GM12864 (cell line): ENCODE results near the gene BTBD2.

Source experiments
- DNase-seq: peaks from one replicate; pipeline ENCODE4 v3.0.0-alpha.2; 2011; ENCODE audit warnings: low read depth
- H3K4me3 ChIP-seq: 2 replicates; pipeline ENCODE4 v1.5.1; 2011; ENCODE audit warnings: mild to moderate bottlenecking, low read depth, low read length, control low read depth
- CTCF ChIP-seq: IDR thresholded peaks from 2 replicates; pipeline ENCODE4 v1.5.1; 2011; ENCODE audit warnings: low read depth, mild to moderate bottlenecking, moderate library complexity, low read length, control low read depth, inconsistent platforms; ENCODE audit errors: missing control alignments

Gene BTBD2

GRCh38 chr19:2015608-2015950, at the start of gene BTBD2:
Gene BTBD2 (minus strand): TSS chr19:2015714. CDS start chr19:2015703, 11 bp downstream.
- DNase-seq: peak; percentile 59
- TF ChIP-seq CTCF: no peak
- H3K4me3 ChIP-seq: peak within 1 kb of the TSS; percentile 74

- no peak overlapping the region for H3K4me3 ChIP-seq
- DNase-seq: no peak
- no peak for TF ChIP-seq CTCF
These were observed 49.4 kb upstream of the BTBD2 start for GRCh38 chr19:2064788-2065524.

- DNase-seq: no peak
- no peak overlapping the region for H3K4me3 ChIP-seq
- no peak for TF ChIP-seq CTCF
These were observed 48.9 kb upstream of the BTBD2 start for GRCh38 chr19:2064395-2064787.

GRCh38 chr19:2063824-2064223, 48.3 kb upstream of the BTBD2 start:
- no peak overlapping the region for H3K4me3 ChIP-seq
- no peak for DNase-seq
- no peak for TF ChIP-seq CTCF

- H3K4me3 ChIP-seq: no peak overlapping the region
These were observed 47.3 kb upstream of the BTBD2 start for GRCh38 chr19:2062770-2063169.

GRCh38 chr19:2062389-2062729, 46.8 kb upstream of the BTBD2 start:
- TF ChIP-seq CTCF: no peak
- H3K4me3 ChIP-seq: peak overlapping the region; percentile 63

More at GRCh38 chr19:2062770-2063169, 47.3 kb upstream of the BTBD2 start:
- DNase-seq: no peak
- TF ChIP-seq CTCF: no peak

More at GRCh38 chr19:2062389-2062729, 46.8 kb upstream of the BTBD2 start:
- no peak for DNase-seq
